Left cardiac atrium (tissue), 4 donors: Measurements from ENCODE around the gene BLCAP. TPM values are rescaled to one million over a fixed set of nuclear protein-coding genes. Genes with fewer than 3 reads are reported as not detected.
A peak's percentile ranks its signal among the peaks of the same experiment; 100 is the strongest.
"Not testable (repeated sequence)": the region's sequence is repeated elsewhere in the genome, so short reads cannot be mapped to it uniquely, and the experiment has no call there.

Experiments
- ATAC-seq, 2 donors: fragments of 200-7000 bp; cut with Tn5 transposase; one replicate each; pipeline ENCODE4 v1.9.1; 2020; ENCODE audit warnings: mild to moderate bottlenecking in 2 of 2, moderate library complexity in 2 of 2
- DNase-seq: peaks from one replicate; pipeline ENCODE4 v3.0.0-alpha.2; 2020
- intact Hi-C, 2 donors: fragments of 100-400 bp; cut with DNase I; formaldehyde crosslinking; loops; one replicate each; pipeline versions ENCODE4 v1.14.1 to v1.15.1; 2022 to 2023
- total RNA-seq, 2 donors: library from RNA; stranded (reverse); fragmentation: NEBNext Ultra II Directional; extraction: Animal tissue kit (Norgen Biotek cat#: 25700); gene quantifications; one replicate each; pipeline ENCODE4 v1.2.1, GENCODE V29; 2021
- donor health status: DM: no; HTN: yes; CAD: no.
- donor health status: DM: no; HTN: yes; CAD: no; lungs with severe emphysema.
- donor health status: DM: yes; HTN: yes; CAD: no.
- donor health status: Dilated cardiomyopathy.

The BLCAP gene
- total RNA-seq, 2 donors from 2014 or later = 87.9 to 99.8 TPM

DNA sequence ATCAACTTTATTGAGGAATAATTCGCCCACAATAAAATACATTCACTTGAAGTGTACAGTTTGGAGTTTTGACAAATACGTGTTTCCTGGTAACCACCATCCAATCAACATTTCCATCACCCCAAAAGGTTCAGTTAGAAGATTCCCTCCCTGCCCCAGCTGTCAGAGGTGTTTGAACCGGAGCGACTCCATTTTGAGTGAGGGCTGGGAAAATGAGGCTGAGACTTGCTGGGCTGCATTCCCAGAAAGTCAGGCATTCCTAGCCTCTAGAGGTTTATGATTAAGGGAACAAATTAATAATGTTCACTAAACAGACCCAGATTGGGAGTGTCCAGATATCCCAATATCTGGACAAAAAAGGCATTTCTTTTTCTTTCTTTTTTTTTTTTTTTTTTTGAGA lies 33.0 kb upstream of the BLCAP start:
- DNase-seq (no peak), ATAC-seq (no peak)
- intact Hi-C loops = loop anchor here (5.0 to 10.0 kb wide), 5 partner anchors 204 to 764 kb away; no protein-coding TSS in a partner anchor

DNA sequence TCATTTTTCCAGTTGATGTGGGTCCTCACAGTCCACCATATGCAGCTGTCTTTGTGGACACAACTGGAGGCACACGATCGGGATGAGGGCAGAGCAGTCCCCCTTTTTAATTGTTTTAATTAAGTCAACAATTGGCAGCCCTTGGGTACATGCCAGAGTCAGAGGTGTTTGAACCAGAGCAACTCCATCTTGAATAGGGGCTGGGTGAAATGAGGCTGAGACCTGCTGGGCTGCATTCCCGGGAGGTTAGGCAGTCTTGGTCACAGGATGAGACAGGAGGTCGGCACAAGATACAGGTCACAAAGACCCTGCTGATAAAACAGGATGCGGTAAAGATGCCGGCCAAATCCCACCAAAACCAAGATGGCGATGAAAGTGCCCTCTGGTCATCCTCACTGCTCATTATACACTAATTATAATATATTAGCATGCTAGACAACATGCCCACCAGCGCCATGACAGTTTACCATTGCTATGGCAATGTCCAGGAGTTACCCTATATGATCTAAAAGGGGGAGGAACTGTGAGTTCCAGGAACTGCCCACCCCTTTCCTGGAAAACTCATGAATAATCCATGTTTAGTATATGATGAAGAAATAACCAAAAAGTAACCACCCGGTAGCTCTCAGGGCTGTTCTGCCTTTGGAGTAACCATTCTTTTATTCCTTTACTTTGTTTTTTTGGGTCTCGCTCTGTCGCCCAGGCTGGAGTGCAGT lies 31.8 kb upstream of the BLCAP start:
- DNase-seq = no peak
- ATAC-seq = no peak
- intact Hi-C loops = loop anchor here (5.0 to 10.0 kb wide), 5 partner anchors 205 to 765 kb away; no protein-coding TSS in a partner anchor

DNA sequence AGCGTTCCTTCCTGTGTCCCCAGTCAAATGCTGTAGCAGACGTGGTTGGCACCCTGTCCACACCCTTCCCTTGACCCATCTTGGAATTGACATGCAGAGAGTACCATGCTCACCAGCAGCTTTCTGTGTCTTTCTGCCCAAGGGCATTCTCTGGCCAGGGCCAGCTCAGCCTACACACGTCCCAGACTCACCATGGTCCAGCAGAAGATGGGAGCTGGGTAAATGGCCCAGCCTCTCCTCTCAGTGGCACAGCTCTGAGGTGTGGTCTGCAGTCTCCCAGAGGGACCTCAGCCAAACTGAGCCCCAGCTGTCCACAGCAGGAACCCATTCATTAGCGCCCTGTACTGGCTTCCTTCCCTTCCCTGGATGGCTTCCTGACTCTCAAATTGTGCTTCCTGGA lies 31.1 kb upstream of the BLCAP start:
- ATAC-seq = no peak
- intact Hi-C loops = no loop called here
- no peak for DNase-seq

DNA sequence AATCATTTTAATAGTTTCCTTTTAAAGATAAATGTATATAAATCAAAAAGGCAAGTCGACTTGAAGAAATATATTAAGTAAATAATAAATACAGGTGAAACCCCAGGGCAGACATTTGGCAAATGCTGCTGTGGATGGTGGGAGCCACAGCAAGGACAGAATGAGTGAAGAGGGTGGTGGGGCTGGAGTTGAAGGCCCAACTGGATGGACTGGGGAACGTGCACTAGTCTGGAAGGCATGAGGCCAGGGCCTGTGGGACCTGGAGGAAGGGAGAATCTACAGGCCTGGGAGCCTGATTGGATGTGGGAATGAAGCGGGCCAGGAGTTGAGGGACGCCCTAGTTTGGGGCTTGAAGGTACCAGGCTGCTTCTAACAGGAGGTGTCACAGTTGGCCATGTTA lies 30.6 kb upstream of the BLCAP start:
- DNase-seq (no peak), ATAC-seq (no peak)
- intact Hi-C loops = no loop called here

DNA sequence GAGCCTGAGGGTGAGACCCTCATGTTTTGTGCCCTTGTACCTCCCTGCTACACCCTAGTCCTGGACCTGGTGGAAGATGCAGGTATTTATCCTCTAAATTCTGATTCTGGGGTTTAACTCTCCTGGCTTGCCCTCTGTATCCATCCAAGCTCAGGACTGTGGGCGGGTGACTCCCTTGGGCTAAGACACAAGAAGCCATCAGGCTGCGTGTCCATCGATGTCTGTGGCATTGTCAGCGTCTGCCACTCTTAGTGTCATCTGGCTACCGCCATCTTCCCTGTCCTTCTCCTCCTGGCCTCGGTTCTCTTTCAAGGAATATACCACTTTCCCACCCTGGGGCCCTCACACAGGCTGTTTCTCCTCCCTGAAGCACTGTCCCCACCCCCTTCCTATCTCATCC lies 28.9 kb upstream of the BLCAP start:
- no peak for ATAC-seq
- DNase-seq = no peak
- intact Hi-C loops = no loop called here

DNA sequence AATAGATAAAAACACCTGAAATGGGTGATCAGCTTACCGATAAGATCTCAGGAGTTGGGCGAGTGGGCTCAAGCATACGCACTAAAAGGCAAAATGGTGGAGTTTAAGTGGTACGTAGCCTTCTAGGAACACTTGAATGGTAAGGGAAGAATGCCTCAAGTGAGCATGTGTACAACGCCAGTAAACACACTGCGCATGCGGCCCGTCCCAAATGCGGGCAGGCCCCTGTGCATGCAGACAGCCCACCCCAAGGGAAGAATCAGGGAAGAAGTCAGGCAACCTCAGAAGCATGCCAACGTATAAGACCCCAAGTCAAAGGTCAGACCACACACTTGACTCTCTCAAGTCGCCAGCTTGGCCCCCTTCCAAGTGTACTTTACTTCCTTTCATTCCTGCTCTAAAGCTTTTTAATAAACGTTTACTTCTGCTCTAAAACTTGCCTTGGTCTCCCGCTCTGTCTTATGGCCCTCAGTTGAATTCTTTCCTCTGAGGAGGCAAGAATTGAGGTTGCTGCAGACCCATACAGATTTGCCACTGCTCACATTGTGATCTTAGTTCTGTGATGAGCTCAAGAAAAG lies 27.1 kb upstream of the BLCAP start:
- DNase-seq, ATAC-seq, intact Hi-C loops: not testable (repeated sequence)

DNA sequence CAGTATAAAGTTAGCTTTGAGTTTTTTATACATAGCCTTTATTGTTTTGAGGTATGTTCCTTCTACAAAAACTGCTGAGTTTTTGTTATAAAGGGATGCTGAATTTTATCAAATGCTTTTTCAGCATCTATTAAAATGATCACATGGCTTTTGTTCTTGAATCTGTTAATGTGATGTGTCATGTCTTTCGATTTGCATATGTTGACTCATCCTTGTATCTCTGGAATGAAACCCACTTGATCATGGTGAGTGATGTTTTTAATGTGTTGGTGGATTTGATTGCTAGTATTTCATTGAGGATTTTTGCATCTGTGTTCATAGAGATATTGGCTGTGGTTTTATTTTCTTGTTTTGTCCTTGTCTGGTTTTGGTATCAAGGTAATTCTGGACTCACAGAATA lies 24.7 kb upstream of the BLCAP start:
- no peak for DNase-seq
- ATAC-seq = no peak
- intact Hi-C loops = no loop called here

DNA sequence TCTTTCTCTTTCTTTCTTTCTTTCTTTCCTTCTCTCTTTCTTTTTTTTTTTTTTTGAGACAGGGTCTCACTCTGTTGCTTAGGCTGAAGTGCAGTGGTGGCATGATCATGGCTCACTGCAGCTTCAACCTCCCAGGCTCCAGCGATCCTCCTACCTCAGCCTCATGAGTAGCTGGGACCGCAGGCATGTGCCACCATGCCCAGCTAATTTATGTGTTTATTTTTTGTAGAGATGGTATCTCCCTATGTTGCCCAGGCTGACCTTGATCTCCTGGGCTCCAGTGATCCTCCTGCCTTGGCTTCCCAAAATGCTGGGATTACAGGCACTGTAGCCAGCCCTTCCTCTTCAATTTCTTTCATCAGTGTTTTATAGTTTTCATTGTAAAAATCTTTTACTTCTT lies 24.0 kb upstream of the BLCAP start:
- DNase-seq, intact Hi-C loops, ATAC-seq: not testable (repeated sequence)

DNA sequence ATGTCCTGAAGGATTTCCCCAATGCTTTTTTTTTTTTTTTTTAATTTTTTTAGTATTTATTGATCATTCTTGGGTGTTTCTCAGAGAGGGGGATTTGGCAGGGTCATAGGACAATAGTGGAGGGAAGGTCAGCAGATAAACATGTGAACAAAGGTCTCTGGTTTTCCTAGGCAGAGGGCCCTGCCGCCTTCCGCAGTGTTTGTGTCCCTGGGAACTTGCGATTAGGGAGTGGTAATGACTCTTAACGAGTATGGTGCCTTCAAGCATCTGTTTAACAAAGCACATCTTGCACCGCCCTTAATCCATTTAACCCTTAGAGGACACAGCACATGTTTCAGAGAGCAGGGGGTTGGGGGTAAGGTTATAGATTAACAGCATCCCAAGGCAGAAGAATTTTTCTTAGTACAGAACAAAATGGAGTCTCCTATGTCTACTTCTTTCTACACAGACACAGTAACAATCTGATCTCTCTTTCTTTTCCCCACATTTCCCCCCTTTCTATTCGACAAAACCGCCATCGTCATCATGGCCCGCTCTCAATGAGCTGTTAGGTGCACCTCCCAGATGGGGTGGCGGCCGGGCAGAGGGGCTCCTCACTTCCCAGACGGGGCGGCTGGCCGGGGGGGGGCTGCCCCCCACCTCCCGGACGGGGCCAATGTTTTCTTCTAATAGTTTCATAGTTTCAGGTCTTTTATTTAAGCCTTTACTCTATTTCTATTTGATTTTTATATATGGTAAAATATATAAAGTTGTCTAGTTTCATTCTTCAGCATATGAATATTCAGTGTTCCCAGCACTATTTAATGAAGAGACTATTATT lies 22.6 kb upstream of the BLCAP start:
- DNase-seq, intact Hi-C loops, ATAC-seq: not testable (repeated sequence)

DNA sequence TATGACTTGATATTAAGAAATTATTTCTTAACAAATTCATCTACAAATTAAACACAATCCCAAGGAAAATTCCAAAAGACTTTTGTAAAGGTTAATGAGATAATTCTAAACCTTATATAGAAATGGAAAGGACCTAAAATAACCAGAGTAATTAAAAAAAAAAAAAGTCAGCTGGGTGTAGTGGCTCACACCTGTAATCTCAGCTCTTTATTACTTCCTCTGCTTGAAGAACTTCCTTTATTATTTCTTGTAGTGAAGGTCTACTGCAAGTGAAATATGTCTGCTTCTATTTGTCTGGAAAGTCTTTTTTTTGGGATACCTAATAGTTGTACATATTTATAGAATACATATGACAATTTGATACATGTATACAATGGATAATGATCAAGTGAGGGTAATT lies 20.2 kb upstream of the BLCAP start:
- DNase-seq = no peak
- intact Hi-C loops = no loop called here
- ATAC-seq = no peak

DNA sequence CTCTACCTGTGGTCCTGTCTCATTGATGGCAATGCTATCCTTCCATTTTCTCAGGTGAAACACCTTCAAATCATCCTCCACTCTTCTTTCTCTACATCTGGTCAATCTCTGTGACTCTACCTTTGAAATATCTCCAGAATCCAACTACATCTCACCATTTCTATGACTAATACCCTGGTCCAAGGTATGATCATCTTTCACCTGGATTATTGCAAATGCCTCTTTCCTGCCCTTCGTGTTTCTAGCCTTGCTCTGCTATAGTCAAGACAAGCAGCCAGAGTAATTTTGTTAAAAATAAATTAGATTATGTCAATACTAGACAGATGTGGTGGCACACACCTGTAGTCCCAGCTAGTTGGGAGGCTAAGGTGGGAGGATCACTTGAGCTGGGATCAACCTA lies 17.8 kb upstream of the BLCAP start:
- ATAC-seq (no peak), DNase-seq (no peak)
- intact Hi-C loops = no loop called here

DNA sequence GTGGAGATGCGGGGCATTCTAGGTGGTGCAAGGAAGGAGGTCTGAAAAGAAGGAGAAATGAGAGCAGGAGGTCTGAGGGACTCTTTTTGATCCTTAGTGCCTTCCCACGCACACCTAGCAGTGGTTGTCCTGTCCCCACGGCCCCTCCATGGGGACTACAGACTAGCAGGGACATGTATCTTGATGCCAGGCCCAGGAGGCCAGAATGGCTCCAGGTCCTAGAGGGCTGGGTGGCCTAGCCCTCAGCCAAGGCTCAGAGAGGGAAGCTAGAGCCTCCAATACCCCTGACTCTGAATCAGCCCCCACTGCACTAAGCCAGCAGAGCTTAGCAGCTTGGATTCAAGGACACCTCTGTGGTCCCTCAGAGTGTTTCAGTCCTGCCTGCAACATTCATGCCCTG lies 16.7 kb upstream of the BLCAP start:
- no peak for DNase-seq

DNA sequence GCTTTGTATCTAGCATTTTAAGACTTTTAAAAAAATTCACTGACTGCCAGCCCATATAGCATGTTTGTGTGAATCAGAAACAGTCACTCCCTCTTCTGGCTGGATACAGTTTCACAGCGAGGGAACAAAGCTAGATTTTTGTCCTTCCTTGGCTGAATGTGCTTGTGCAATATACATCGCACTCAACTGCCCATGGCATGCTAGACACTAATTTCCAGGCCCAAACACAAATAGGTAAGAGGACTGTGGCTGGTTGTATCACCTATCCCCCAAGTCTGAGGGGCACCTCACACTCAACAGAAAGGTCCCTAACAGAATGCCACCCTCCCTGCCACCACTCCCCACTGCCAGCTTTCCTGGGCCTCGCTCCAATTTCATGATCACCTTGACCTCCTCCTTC lies 16.2 kb upstream of the BLCAP start:
- ATAC-seq = no peak
- no peak for DNase-seq
- intact Hi-C loops = no loop called here

More for the DNA sequence above, 16.7 kb upstream of the BLCAP start:
- no peak for ATAC-seq
- intact Hi-C loops = no loop called here

DNA sequence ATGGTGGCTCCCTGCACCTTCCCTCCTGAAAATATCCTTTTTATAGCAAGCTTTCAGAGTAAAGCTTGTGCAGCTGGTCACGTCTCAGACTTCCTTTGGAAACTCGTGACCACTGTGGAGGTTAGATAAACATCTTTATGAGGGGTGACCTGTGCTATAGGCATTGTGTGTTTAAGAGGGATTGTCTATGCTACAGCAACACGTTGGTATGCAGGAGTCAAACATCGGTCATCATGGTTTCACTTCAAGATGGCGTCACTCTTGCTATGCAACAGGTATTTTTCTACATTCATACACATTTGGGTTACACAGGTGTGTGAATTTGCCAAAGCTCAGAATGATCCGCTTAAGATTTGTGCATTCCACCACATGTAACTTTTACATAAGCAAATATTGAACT lies 14.6 kb upstream of the BLCAP start:
- ATAC-seq = no peak
- DNase-seq = no peak
- intact Hi-C loops = no loop called here

DNA sequence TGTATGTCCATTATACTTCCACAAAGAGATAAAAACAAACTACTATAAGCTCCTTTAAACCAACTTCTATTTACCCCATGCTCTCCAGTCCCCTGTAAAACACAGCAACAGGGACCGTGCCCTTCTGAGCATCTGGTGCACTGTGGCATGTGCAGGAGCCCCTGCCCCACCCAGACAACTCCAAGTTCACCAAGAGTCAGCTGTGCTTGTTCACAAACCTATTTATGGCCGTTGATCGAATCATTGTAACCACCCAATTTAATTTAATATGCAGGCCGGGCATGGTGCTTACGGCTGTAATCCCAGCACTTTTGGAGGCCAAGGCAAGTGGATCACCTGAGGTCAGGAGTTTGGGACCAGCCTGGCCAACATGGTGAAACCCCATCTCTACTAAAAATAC lies 13.7 kb upstream of the BLCAP start:
- intact Hi-C loops = no loop called here
- DNase-seq (no peak), ATAC-seq (no peak)

DNA sequence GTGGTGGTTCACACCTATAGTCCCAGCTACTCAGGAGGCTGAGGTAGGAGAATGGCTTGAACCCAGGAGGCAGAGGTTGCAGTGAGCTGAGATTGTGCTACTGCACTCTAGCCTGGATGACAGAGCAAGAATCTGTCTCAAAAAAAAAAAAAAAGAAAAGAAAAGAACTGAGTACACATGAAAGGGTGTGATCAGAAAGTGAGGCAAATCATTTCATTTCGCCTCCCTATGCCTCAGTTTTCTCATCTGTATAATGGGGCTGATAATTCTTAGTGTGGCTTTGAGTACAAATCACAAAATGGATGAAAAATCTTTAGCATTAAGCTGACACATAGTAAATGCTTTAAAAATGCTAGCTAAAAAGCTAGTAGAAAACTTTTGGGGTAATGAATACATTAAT lies 13.2 kb upstream of the BLCAP start:
- intact Hi-C loops, DNase-seq, ATAC-seq: not testable (repeated sequence)

DNA sequence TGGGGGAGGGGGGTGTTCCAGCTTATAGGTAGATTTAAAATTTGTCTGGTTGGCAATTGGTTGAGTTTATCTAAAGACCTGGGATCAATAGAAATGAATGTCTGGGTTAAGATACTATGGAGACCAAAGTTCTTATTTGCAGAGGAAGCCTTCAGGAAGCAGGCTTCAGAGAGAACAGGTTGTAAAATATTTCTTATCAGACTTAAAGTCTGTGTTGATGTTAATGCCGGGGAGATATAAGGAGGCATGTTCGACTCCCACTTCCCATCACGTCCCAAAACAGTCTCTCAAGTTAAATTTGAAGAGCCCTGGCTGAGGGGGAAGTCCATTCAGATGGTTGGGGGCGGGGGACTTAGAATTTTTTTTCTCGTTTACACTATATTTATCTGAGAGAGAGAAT lies 12.3 kb upstream of the BLCAP start:
- DNase-seq (no peak), ATAC-seq (no peak)
- intact Hi-C loops = no loop called here

DNA sequence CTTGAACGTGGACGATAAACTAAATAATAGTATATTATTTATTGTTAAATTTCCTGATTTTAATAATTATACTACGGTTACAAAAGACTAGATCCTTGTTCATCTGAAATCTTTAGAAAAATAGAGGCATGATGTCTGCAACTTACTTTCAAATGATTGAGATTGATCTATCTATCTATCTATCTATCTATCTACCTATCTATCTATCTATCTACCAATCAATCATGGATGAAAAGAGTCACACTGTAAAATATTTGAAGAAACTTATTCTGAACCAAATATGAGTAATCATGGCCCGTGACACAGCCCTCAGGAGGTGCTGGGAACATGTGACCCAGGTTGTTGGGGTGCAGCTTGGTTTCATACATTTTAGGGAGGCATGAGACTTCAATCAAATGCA lies 11.7 kb upstream of the BLCAP start:
- ATAC-seq (no peak), DNase-seq (no peak)
- intact Hi-C loops = loop anchor here in 1 of 2 donors (10.0 kb wide), 1 partner anchor 155 kb away; no protein-coding TSS in a partner anchor

DNA sequence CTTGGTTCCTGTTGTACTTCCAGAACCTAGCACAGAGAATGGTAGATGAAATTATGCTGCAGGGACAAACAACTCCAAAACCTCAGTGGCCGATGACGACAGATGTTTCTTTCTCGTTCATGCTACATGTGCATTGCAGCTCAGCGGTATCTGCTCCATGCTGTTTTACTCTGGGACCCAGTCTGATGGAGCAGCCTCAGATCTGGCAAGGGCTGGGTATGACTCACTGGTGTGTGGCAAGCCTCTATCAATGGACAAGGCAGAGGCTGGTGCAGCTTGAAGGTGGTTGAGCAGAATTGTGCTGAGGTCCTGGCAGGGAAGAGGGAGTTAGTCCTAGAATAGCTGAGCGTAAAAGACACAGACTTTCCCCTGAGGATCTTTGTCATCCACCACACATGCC lies 10.3 kb upstream of the BLCAP start:
- intact Hi-C loops = loop anchor here in 1 of 2 donors (10.0 kb wide), 1 partner anchor 153 kb away; no protein-coding TSS in a partner anchor
- ATAC-seq (peak in 1 of 2 donors; percentile 76), DNase-seq (no peak)

DNA sequence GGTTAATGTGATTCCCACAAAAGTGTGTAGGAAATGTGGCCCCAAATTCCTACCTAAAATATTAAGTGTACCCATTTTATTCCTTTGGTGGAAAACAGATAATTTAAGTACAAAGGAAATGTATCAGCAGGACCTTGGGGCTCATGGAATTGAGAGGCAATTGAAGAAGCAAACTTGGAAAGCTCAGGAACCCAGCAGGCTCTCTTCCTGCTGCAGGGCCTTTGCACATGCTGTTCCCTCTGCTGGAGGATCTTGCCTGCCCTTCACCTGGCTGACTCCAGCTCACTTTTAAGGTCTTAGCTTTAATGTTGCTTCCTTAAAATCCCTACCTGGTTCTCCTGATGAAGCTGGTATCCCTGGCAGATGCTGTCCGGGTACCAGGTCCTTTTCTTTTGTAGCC lies 9.8 kb upstream of the BLCAP start:
- intact Hi-C loops = loop anchor here in 1 of 2 donors (10.0 kb wide), 1 partner anchor 153 kb away; no protein-coding TSS in a partner anchor
- DNase-seq = no peak

More for the DNA sequence above, 9.8 kb upstream of the BLCAP start:
- ATAC-seq = no peak
